NCI-H446 (cell line): ENCODE results near the gene SYK.

Experiments
- DNase-seq, 2 experiments: peaks; one replicate each; lab custom pipeline; 2025; lab: John Stamatoyannopoulos, UW

The SYK gene

GRCh38 chr9:90946982-90947381 lies 145.4 kb downstream of the SYK start:
- no peak for DNase-seq
